GM21723 (cell line): ENCODE results near the gene TH.

Experiments used
- ATAC-seq: cut with Tn5 transposase; IDR thresholded peaks from one replicate; pipeline ENCODE4 v1.9.1; 2021; ENCODE audit warnings: mild to moderate bottlenecking, moderate library complexity; ENCODE audit not compliant: unreplicated experiment

Gene TH

GRCh38 chr11:2171591-2172003 is at the start of gene TH:
Gene TH, minus strand, starts transcription at chr11:2171815. Its CDS starts 29 bp downstream, at chr11:2171786.
- no peak for ATAC-seq

- no peak for ATAC-seq
Measured at GRCh38 chr11:2221024-2221423, 49.4 kb upstream of the TH start.

GRCh38 chr11:2220173-2220771 is 48.7 kb upstream of the TH start:
- no peak for ATAC-seq

DNA sequence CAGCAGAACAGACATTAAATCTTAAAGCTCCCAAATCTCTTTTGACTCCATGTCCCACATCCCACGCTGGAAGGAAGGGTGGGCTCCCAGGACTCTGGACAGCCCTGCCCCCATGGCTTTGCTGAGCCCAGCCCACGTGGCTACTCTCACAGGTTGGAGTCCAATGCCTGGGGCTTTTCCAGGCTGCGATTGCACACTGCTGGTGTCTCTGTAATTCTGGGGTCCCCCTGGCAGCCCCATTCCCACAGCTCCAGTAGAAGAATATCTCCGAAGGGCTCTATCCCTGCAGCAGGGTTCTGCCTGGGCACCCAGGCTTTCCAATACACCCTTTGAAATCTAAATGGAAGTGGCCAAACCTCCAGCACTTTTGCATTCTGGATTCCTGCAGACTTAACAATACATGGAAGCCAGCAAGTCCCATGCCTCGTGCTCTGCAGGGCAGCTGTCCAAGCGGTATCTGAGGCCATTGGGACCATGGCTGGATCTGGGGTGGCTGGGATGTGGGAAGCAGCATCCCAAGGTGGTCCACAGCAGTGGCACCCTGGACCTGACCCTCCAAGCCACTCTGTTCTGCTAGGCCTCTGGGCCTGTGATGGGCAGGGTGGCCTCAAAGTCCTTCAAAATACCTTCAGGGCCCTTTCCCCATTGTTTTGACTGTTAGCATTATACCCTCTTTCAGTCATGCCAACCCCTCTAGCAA is 47.9 kb upstream of the TH start:
- no peak for ATAC-seq

- ATAC-seq = no peak
Measured at GRCh38 chr11:2218031-2218633, 46.5 kb upstream of the TH start.

GRCh38 chr11:2217211-2218030 is 45.8 kb upstream of the TH start:
- ATAC-seq = no peak

- no peak for ATAC-seq
Measured at GRCh38 chr11:2216400-2217064, 44.9 kb upstream of the TH start.

DNA sequence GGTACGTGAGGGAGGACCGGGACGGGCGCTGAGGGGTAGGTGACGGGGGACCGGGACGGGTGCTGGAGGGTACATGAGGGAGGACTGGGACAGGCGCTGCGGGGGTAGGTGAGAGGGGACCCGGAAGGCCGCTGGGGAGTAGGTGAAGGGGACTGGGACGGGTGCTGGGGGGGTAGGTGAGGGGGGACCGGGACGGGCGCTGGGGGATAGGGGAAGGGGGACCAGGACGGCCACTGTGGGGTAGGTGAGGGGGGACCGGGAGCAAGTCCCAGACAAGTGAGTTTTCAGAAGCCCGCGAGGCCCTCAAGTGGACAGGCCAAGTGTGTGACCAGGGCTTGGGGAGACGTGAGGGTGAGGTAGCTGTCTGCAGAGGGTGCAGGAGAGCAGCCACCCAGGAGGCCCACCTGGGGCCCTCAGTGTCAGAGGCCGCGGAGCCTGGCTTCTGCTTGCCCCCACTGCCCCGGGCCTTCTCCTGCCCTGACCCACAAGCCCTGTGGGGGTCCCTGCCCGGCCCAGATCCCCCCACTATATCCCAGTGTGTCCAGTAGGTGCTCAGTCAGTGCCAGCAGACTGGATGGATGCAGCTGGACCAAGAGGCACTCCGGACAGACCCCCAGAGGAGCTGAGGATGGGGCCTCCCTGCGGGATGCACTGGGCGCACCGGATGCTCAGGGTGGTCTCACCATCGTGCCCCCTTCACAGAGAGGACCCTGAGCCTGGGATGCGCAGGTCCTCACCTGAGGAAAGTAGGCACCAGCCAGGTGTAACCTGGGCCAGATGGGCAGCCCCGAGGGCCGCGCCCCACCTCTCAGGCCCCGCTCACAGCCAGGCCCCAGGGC is 44.2 kb upstream of the TH start:
- ATAC-seq = no peak

DNA sequence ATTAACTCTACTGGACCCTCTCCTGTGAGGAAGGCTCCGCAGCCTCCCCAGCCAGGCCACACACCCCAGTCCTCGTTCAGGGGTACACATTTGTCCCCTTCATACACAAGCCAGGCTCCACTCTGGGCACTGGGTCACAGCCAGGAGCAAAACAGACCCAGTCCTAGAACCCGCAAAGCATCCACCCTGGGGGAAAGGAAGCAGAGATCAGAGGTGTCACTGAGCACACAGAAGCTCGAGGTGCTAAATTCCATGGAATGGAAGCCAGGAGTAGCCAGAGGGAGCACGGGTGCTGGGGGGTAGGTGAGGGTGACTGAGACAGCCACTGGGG is 43.6 kb upstream of the TH start:
- no peak for ATAC-seq

- ATAC-seq = no peak
Measured at GRCh38 chr11:2214527-2215229, 43.1 kb upstream of the TH start.

GRCh38 chr11:2213890-2214526 is 42.4 kb upstream of the TH start:
- no peak for ATAC-seq

- ATAC-seq = no peak
Measured at GRCh38 chr11:2213384-2213842, 41.8 kb upstream of the TH start.

- ATAC-seq = no peak
Measured at GRCh38 chr11:2212411-2213251, 41.0 kb upstream of the TH start.

GRCh38 chr11:2211113-2211971 is 39.7 kb upstream of the TH start:
- no peak for ATAC-seq

DNA sequence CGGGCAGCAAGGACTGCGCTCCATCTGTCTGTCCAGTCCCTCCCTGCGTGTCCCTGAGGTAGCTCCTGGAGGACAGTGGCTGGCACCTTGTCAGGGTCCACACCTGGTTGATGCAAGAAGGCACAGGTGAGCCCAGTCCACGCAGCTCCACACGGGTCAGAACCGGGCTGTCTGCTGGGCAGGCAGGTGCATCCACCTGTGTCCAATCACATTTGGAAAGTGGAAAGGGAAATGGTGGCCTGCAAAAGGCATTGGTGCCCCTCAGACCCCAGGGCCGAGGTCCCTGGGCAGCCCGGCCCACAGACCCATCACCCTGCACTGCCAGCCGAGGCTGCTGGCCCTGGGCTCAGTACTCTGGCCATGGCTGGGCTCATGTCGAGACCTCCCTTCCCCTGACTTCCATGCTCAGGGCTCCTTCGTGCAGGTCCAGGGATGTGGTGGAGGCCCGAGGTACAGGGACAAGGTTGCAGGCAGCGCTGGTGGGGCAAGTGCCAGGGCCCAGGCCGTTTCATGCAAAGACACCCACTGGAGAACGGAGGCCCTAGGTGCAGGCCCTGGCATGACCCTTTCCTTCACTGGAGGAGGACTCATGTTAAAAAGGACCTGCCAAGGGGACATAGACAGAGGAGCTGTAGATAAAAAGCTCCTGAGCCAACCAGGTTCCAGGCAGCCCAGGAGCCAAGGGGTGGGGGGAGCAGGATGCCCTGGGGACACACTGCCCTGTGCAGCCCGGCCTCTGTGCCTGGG is 38.9 kb upstream of the TH start:
- ATAC-seq = no peak

GRCh38 chr11:2209900-2210321 is 38.3 kb upstream of the TH start:
- no peak for ATAC-seq
